ENCODE results near the gene METRNL.
"Not testable (repeated sequence)": the region's sequence is repeated elsewhere in the genome, so short reads cannot be mapped to it uniquely, and the experiment has no call there.

Gene METRNL

GRCh38 chr17:83125515-83126274 lies 46.3 kb downstream of the METRNL start:
- no peak for DNase-seq

GRCh38 chr17:83126275-83126811 lies 46.9 kb downstream of the METRNL start:
- no peak for DNase-seq

DNA sequence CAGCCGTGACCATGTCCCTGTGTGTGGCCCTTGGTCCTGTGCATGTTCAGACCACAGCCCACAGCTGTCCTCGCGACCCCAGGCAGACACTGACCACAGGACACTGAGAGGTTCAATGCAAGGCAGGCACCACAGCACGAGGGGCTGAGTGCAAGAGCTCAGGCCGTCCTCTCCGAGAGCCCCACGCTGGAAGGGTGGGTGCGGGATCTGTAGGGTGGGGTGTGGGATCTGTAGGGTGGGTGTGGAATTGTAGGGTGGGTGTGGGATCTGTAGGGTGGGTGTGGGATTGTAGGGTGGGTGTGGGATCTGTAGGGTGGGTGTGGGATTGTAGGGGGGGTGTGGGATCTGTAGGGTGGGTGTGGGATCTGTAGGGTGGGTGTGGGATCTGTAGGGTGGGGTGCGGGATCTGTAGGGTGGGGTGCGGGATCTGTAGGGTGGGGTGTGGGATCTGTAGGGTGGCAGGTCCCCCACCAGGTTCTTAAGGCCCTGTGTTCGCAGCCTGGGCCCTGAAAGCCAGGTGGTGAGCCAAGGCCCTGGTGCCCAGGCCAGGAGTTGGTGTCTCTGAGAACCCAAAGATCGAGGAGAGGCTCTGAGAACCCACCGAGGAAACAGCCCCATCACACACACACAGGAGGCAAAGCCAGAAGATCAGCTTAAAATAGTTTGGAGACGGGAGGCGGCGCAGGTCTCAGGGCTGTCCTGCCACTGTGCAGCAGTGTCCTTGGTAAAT lies 48.2 kb downstream of the METRNL start:
- DNase-seq: no peak

GRCh38 chr17:83128306-83129240 lies 49.2 kb downstream of the METRNL start:
- DNase-seq: no peak

DNA sequence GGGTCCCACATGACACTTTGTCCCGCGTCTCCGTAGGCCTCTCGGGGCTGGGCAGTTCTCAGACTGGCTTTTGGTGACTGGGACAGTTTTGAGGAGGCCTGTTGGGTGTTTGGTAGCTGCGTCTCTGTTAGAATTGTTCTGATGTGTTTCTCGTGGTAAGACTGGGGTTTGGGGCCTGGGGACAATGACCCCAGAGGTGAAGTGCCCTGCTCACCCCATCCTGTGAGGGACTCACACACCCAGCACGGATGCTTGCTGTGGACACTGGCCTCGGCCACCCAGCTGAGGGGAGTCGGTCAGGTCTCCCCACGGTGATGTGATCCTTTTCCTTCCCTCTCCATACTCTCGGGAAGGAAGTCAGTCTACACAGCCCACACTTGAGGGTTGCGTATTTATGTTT lies 50.3 kb downstream of the METRNL start:
- no peak for DNase-seq

DNA sequence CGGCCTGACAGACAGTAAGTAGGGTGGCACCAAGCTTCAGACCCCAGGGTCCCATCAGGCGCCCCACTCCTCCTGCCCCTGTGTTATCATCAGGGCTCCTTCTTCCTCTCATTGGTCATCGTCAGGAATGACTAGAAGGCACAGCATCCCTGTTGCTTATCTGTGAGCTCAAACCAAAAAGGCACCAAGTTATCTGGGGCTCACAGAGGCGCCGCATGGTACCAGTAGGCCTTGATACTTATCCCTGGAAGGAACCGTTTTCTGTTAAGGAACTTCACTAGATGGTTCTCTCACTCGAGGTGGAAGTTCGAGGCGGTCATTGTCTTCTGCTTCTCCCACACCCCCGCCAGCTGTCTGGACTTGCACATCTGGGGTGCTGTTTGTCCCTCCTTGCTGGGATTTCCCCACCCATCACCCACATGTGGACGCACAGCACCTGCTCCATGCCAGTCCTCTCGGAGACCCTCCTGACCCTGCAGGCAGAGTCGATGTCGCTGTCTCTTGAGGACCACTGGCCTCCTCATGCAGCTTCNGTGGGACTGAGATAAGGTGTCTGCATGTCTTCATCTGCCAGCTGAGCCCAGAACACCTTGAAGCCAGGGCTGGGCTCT lies 52.1 kb downstream of the METRNL start:
- DNase-seq: no peak

GRCh38 chr17:83132251-83133081 lies 53.1 kb downstream of the METRNL start:
- no peak for DNase-seq

- no peak for DNase-seq
Observed at GRCh38 chr17:83133302-83134121, 54.1 kb downstream of the METRNL start.

DNA sequence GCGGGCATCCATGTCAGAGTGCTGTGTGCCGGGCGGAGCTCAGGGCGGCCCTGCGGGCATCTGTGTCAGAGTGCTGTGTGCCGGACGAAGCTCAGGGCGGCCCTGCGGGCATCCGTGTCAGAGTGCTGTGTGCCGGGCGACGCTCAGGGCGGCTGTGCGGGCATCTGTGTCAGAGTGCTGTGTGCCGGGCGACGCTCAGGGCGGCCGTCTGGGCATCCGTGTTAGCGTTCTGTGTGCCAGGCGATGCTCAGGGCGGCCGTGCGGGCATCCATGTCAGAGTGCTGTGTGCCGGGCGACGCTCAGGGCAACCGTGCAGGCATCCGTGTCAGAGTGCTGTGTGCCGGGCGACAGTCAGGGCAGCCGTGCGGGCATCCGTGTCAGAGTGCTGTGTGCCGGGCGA lies 55.0 kb downstream of the METRNL start:
- not testable (repeated sequence) for DNase-seq

GRCh38 chr17:83135692-83136091 lies 56.3 kb downstream of the METRNL start:
- no peak for DNase-seq

DNA sequence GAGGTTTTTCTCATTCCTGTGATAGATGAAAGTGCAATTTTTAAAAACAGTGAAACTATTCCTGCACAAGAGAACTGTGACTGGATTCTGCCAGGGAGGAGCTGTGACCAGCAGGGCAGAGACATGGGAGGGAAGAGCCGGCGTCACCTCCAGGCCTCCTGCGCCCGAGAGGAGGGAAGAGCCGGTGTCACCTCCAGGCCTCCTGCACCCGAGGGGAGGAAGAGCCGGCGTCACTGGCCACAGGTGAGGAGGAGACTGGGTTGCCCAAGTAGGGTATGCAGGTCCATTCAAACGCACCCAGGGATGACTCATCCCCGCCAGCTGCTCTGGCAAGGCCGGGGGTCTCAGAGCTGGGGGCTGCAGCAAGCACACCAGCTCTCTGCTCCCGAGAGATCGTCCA lies 56.7 kb downstream of the METRNL start:
- DNase-seq: no peak

- DNase-seq: no peak
Observed at GRCh38 chr17:83136931-83137330, 57.5 kb downstream of the METRNL start.

- DNase-seq: no peak
Observed at GRCh38 chr17:83137523-83137922, 58.1 kb downstream of the METRNL start.

GRCh38 chr17:83138820-83139219 lies 59.4 kb downstream of the METRNL start:
- DNase-seq: no peak

DNA sequence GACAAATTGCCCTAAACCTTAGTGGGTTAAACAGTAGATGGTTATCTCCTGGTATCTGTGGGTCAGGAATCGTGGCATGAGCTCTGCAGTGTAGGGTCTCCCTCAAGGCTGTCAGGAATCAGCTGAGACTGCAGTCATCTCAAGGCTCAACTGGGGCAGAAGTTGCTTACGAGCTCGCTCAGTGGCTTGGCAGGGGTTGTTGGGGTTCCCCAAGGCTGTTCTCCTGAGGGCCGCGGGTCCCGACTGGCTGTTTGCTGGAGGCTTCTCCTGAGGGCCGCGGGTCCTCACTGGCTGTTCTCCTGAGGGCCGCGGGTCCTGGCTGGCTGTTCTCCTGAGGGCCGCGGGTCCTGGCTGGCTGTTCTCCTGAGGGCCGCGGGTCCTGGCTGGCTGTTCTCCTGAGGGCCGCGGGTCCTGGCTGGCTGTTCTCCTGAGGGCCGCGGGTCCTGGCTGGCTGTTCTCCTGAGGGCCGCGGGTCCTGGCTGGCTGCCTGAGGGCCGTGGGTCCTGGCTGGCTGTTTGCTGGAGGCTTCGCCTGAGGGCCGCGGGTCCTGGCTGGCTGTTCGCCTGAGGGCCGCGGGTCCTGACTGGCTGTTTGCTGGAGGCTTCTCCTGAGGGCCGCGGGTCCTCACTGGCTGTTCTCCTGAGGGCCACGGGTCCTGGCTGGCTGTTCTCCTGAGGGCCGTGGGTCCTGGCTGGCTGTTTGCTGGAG lies 60.3 kb downstream of the METRNL start:
- not testable (repeated sequence) for DNase-seq

GRCh38 chr17:83140249-83140566 lies 60.8 kb downstream of the METRNL start:
- not testable (repeated sequence) for DNase-seq

GRCh38 chr17:83142619-83143018 lies 63.2 kb downstream of the METRNL start:
- no peak for DNase-seq

DNA sequence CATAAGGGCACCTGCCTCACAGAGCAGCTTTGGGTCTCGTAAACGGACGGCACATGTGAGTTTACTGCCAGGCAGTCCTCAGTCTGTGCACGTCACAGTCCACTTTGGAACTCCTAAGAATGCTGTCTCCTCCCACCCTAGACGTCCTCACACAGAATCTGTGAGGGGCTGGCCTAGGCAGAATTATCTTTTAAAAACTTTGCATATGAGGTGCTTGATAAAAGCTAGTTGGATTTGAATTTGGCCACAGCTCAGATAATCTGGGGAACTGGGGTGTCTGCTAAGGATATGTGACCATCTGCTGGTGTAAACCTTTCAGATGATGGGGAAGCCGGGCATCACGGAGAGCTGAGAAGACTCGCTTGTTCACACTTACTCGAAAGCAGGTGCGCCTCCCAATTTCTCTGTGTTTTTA lies 64.4 kb downstream of the METRNL start:
- DNase-seq: no peak

Data from T1000 (cell line).